Upper lobe of left lung (tissue), 4 donors: Measurements from ENCODE around the gene CXCR5.

Source experiments
- POLR2A ChIP-seq, 4 donors: fragments of 450-650 bp; IDR thresholded peaks; one replicate each; pipeline ENCODE4 v1.5.1; 2016 to 2017; ENCODE audit warnings: antibody characterized with exemption in 4 of 4, mild to moderate bottlenecking in 2 of 4
- POLR2AphosphoS5 ChIP-seq, 2 donors: sonication (generic); formaldehyde crosslinking; IDR thresholded peaks; one replicate each; pipeline ENCODE4 v1.5.1; 2017; ENCODE audit warnings: antibody characterized with exemption in 2 of 2

- no peak for TF ChIP-seq POLR2A (IDR thresholded peaks at IDR 0.05)
- TF ChIP-seq POLR2AphosphoS5 (IDR thresholded peaks at IDR 0.05), result no peak
Observed at GRCh38 chr11:118888398-118888797, 4.7 kb downstream of the CXCR5 start.
